GM21423 (cell line): ENCODE results near the gene TBPL2.
"Not testable (repeated sequence)": the region's sequence is repeated elsewhere in the genome, so short reads cannot be mapped to it uniquely, and the experiment has no call there.

Experiments
- ATAC-seq: cut with Tn5 transposase; IDR thresholded peaks from one replicate; pipeline ENCODE4 v1.9.1; 2021; ENCODE audit warnings: mild to moderate bottlenecking, moderate library complexity; ENCODE audit not compliant: unreplicated experiment

Gene TBPL2

DNA sequence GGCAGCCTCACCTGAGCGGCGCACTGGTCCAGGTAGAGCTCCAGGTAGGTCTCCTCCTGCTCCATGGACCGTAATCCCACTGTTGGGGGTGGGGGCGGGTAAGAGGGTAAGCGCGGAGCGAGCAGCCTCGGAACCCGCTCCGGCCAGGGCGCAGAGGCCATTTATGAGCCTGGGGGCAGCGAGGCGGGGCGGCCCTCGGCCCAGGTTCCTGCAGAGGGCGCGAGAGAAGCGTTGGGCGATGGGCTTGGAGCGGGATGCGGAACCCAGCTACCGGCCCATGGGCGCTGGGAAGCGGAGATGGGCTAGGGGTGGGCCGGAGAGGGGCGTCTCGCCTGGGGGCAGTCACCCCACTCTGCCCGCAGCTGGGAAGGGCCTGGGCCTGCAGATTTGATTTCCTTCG, at the start of gene TBPL2:
Gene TBPL2, minus strand, starts transcription at position 232 of the 400 bp plus-strand sequence. Its CDS starts 167 bp downstream, at position 65.
- no peak for ATAC-seq

DNA sequence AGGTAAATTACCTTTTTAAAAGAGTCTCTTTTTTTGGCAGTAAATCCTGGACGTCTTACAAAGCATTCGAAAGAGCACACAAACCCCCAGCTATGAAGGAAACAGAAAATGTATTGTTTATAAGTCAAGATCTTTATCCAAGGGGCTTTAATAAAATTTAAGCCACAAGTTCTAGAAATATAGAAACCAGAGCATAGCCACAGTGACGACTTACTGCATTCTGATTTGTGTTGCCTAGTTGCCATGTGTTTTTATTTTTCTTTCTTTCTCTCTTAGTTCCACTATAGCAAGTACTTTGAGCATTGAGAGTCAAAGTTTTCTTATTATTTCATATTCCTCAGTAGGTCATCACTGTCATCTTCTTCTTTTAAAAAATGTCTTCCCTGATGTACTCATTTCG, 47.8 kb upstream of the TBPL2 start:
- ATAC-seq = no peak

DNA sequence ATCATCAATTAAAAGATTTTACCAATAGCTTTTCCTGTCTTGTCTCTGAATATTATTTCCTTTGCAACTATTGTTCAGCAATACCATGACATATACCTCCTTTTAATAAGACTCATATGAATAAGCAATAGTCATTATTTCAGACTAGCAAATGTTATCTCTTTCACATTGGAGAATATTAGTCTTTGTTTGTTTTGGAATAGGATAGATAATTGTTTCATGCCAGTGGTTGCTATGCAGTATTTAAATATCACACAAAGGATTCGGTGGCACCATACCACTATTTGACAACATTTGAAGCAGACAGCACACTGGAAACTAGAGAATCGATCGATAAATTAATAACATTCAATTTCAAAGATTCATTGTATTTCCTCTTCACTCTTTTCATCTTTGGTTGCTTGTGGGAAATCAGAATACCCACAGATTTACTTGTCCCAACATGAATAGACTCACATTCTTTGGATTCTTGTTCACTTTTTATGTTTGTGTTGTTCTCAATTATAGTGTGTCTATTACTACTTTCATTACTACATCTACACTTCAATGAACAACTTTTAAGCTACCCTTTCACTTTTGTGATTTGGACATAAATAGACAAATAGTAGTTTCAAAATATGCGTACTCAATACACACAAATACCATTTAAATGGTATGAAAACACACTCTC, 42.7 kb upstream of the TBPL2 start:
- no peak for ATAC-seq

DNA sequence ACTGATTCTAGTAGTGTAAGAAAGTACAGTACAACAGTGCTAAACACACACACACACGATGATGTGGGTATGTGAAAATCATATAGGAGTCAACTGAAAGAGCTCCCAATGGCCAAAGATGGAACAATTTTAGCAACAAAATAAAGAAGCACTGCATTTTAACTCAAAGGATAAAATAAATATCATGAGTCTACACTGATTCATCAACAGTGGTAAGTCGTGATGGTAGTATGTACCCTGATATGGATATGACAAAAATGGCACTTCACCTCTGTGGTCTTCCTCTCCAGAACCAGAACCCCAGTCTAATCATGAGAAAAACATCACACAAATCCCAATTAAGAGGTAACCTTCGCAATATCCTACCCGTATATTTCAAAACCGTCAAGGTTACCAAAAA, 41.4 kb upstream of the TBPL2 start:
- no peak for ATAC-seq

DNA sequence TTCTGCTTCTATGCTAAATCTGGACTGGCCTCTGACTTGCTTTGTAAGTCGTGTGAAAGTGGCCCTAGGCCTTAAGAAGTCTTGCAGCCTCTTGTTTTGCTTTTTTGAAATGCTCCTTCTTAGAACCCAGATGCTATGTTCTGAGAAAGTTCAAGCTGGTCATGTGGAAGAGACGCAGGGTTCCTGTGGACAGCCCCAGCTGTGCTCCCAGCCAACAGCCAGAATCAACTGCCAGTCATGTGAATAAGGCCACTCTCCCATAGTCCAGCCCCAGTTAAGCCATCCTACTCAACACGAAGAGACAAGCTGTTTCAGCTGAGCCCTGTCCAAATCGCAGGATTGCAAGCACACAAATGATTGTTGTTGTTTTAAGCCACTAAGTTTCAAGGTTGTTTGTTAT, 37.3 kb upstream of the TBPL2 start:
- ATAC-seq = no peak

DNA sequence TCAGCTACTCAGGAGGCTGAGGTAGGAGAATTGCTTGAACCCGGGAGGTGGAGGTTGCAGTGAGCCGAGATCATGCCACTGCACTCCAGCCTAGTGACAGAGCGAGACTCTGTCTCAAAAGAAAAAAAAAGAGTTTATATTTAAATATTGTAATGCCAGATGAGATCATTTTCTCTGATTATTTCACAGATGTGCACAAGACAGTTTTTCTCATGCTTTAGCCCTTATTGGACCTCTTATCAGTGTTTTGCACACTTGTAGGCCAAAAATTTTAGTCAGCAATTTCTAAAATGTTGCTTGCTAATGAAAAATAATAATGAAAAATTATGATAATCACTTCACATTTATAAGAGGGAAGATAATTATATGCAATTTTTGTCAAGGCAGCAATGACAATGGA, 36.0 kb upstream of the TBPL2 start:
- ATAC-seq = not testable (repeated sequence)

DNA sequence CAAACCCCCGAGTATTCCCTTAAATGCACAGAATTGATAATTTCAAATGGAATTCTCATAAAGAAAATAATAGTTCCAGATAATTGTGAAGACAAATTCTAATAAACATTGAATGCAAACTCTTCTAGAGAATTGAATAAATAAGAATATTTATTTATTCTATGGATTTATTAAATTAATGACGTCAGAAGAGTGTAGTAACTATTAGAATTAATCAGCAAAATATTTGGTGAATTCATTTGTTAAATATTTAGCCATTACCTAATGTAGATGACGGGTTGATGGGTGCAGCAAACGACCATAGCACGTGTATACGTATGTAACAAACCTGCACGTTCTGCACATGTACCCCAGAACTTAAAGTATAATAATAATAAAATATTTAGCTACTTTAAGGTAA, 33.4 kb upstream of the TBPL2 start:
- no peak for ATAC-seq

DNA sequence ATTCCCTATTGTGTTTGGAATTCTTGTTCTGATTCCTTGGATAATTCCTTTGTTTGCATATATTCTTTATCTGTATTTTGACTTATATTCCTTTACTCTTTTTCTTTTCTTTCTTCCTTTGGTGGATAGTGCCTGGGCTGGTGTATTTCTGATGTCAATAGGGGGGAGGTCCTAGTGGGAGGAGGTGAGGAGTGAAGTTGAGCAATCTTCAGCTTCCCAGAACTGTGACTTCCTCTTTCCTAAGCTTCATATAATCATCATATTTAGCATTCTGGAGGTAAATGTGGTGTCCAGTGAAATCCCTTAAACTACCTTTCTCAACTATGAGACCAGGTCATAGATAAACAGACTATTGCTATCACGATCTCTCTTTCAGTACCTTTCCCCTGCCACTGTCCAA, 29.6 kb upstream of the TBPL2 start:
- no peak for ATAC-seq

DNA sequence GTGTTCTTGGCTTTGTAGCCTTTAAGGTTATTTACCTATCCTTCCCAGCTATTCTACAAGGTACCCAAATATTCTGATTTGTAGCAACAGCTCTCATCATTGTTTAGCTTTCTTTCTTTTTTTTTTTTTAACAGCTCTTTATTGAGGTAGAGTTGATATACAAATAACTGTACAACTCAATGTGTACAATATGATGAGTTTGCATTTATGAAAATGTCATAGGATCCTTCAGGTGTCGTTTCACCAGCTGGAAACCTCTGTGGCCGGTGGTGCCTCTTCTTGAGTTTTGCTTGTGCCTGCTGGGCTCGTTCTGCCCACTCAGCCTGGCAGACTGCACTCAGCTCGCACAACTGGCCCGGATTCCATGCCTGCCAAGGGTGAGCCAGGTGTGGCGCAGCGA, 26.9 kb upstream of the TBPL2 start:
- ATAC-seq = no peak

DNA sequence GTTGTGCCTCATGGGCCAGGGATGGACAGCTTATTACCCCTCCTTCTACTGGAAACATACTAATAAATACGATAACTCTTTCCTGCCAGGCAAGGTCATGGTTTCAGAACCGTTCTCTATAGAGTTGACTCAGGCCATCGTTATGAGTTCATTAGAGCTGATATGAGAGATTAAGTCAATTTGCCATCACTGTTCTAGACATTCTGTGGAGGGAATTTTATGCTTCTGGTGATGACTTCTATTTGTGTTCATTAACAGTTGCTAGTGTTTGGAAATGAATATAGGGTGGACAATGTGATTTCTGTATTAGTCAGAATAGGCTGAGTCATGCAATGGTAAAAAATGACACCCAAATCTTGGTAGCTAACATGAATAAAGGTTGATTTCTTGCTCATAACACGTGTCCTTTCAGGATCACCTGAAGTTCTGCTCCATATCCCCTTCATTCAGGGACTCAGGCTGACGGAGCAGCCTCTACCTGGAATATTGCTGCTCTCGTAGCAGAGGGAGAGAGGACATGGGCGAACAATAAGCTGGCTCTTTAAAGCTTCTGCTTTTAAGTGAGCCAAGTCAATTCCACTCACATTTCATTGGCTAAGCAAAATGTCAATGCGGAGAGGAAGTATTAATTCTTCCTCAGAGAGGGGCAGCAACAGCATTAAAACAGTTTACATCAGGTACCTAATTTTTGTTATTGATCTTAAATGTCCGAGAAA, 18.5 kb upstream of the TBPL2 start:
- peak; percentile 72 for ATAC-seq

DNA sequence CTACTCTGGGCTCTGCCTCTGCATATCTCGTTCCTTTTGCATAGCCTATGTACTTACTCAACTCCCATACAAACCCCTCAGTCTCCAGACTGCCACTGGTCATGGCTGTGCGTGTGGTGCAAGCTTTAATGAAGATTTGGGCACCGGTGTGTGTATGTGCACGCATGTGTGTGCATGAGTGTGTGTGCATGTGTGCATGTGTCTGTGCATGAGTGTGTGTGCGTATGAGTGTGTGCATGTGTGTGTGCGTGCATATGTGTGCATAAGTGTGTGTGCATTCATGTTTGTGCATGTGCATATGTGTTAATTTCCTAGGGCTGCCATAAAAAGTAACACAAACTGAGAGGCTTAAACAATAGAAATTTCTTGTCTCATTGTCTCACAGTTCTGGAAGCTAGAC, 17.1 kb upstream of the TBPL2 start:
- ATAC-seq = no peak

DNA sequence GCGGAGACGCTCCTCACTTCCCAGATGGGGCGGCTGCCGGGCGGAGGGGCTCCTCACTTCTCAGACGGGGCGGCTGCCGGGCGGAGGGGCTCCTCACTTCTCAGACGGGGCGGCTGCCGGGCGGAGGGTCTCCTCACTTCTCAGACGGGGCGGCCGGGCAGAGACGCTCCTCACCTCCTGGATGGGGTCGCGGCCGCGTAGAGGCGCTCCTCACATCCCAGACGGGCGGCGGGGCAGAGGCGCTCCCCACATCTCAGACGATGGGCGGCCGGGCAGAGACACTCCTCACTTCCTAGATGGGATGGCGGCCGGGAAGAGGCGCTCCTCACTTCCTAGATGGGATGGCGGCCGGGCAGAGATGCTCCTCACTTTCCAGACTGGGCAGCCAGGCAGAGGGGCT, 16.0 kb upstream of the TBPL2 start:
- not testable (repeated sequence) for ATAC-seq

DNA sequence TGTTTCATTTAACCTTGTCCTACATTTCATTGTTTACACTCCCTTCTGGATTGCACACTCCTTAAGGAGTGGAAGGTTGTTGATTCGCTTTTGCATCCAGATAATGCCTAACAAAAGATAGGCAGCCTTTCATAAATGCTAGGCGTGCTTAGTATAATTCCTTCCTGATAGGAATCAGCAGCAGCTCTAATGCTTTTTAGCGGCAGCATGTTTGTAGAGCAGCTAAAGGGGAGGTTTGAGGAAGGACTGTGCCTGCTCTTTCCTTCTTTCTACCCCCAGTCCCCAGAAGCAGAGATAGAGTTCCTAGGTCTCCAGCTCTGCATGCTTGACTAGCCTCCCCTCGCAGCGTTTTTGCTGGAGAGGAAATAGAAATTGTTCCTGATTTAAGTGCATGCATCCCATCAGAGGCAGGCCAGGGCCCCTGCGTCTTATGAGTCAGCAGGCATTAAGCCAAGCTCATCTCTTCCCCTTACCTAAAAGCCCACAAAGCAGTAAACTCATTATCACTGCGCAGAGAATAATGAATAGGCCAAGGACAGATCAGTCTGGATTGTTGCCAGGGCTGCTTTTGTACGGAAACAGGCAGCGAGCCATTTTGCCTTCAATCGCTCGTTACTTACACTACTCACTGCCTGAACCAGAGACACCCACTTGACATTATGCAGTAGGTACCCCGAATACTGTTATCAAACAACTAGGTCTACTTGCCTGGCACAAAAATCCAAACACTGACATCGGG, 14.0 kb upstream of the TBPL2 start:
- ATAC-seq = no peak

DNA sequence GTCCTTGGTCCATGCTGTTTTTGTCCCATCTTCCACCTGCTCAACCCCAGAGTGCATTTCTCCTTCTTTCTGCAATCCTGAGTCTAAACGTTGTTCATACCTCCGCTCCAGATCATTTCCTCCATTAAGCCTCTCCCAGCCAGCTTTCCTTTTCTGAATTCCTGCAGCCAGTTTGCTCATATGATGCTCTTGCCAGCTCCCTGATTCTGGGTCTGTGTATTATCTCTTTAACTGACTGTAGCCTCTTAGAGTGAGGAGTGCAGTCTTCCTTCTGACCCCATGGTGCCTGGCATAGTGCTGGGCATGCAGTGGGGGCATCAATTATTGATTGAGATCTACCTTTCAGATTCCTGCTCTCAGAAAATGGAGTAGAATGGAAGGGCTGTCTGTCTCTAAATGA, 11.5 kb upstream of the TBPL2 start:
- ATAC-seq = no peak

DNA sequence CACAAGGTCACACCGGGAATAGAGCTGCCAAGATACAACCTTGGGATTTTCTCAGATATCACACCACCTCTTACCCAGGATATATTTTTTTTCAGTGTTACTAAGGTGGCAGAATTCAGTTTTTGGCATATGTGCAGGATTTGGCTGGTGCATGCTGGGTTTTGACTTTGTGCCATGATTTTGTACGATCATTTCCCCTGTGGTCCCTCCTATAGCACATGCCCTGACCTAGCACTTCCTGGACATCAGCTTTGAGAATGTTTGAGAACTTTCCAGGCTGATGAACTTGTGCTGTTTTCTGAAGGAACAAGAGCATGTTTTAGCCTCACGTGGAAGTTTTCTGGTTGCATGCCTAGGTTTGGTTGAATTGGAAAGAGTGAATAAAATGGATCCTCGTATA, 11.0 kb upstream of the TBPL2 start:
- no peak for ATAC-seq

DNA sequence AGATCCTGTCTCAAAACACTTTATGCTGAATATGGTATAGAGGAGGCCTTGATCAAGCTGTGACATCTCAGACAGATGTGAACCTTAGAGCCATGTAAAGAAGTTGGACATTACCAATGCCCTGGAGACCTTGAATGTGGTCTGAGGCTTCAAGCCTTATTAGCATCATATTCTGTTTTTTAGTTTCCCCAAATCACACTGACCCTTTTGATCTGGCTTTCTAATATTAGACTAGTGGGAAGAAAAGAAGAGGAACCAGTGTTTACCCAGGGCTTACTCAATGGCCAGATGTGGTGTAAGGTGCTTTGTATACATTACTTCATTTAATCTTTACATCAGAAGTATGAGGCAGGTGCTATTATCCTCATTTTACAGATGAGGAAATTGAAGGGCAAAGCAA, 10.6 kb upstream of the TBPL2 start:
- ATAC-seq = no peak

DNA sequence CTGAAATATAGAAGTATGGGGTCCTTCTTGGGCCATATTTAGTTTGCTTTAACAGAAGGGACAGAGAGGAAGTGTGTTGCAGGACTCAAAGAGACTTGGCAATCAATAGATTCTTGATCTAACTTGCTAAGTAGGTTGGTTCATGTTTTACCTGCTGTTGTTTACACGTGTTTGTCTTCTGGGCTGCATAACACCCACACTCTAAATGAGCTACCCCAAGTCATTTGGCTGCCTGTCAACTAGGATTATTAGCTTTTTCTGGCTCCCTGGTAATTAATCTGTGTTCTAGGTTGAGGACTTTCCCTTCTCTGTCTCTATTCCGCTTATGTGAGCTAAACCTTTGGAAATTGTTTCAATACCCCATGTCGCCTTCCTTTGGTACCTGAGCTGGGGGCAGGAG, 10.1 kb upstream of the TBPL2 start:
- ATAC-seq = no peak

DNA sequence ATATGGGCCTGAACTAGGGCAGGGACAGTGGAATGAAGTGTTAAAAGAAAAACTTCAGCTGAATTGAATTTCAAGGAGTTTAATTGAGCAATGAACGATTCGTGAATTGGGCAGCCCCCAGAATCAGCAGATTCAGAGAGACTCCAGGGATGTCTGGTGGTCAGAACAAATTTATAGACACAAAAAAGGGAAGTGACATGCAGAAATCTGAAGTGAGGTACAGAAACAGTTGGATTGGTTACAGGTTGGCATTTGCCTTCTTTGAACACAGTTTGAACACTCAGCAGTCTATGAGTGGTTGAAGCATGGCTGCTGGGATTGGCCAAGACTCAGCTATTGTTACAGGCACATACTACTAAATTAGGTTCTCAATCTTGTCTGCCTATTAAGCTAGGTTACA, 9.7 kb upstream of the TBPL2 start:
- no peak for ATAC-seq

DNA sequence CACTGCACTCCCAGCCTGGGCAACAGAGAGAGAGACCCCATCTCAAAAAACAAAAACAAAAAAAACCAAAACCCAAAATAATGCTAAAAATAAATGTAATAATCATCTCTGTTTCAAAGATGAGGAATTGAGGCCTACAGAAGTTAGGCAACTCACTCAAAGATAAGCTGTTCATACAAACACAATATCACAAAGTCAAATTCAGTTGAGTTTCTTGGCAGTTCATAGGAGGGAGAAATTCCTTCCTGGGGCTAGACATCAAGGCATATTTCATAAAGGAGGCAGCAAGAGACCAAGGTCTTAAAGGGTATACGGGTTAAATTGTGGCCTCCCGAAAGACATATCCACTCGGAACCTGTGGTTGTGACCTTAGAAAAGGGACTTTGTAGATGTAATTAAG, 8.7 kb upstream of the TBPL2 start:
- no peak for ATAC-seq

DNA sequence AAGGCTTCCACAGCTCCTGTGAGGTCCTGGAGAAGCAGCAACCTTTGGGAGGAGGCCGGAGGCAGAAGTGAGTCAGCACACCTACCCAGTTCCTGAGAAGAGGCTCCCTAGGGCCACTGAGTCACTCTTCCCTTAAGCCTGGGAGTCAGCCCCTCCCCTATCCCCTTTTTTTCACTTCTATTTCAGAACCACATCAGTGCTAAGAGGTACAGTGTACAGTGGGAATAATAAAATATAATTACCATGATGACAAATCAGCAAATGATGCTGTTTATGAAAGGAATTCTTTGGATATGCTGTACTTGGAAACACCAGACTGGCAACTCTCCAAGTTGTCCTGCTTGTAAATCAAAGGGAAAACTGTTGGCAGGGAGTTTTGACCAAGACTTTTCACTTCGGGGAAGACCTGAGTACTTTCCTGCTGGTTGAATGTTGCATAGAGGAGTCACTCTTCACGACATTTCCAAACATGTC, 7.8 kb upstream of the TBPL2 start:
- ATAC-seq = no peak

DNA sequence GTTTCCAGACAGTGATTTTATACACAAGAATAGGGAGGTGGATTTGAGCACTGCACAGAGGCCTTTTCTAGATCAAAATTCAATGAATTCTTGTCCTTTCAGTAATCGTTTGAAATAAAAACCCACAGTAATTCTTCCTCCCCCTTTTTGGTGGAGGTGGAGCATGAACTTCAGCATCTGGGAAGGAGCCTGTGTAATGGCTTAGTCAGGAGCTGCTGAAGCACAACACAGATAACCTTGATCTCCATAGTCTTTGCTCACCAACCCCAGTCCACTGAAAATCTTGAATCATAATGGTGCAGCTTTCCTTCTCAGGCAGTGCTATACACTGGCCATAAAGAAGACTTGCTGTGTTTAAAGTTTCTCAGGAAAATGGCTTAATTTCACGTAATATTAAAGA, 6.4 kb upstream of the TBPL2 start:
- no peak for ATAC-seq

DNA sequence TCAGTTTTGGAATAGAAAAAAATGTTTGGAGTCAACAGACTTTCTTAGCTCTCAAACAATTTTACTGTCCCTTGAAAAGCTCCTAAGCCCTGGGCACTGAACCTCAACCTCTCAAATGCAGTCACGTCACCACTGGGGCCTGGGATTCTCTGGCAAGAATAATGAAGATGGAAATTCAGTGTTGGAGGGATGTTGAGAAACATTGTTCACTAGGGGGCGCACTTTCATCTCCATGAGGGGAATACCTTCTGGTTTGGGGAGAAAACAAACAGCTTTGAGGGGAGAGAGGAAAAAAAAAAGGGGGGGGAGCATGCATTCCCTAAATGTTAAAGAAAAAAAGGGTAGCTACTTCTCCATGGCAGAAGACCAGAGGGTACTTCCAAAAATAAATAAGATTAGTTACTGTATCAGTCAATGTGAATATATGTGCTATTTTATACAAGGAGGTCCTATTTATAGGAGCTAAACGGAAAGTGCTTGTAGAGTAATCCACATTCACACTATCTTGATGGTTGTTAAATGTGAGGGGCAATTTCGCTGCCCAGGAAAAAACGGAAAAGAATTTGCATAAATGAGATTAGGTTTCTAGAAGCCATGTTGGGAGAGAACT, 5.8 kb upstream of the TBPL2 start:
- ATAC-seq = no peak
